PC-3 (cell line): ENCODE measurements around the gene VAMP8.

Experiments used
- CTCF ChIP-seq: fragments of 300-600 bp; sonication (generic); conservative IDR thresholded peaks from 2 replicates; pipeline ENCODE4 v1.5.1; 2017; ENCODE audit warnings: antibody characterized with exemption, low read depth, mild to moderate bottlenecking, low read length
- EZH2 ChIP-seq: fragments of 300-600 bp; sonication (generic); IDR thresholded peaks from one replicate; pipeline ENCODE4 v1.6.1; 2017; ENCODE audit warnings: antibody characterized with exemption, mild to moderate bottlenecking, low read length; ENCODE audit not compliant: unreplicated experiment
- EZH2phosphoT487 ChIP-seq: fragments of 300-600 bp; sonication (generic); IDR thresholded peaks from 2 replicates; pipeline ENCODE4 v1.6.1; 2018; ENCODE audit warnings: mild to moderate bottlenecking, antibody characterized with exemption, low read length, borderline replicate concordance

- TF ChIP-seq CTCF (no peak), EZH2phosphoT487 (no peak), EZH2 (no peak)
These were observed 6.4 kb downstream of the VAMP8 start for GRCh38 chr2:85583667-85584353.
